HG03196 (cell line): Measurements from ENCODE around the gene ARHGEF33.
"Not testable (repeated sequence)": the region's sequence is repeated elsewhere in the genome, so short reads cannot be mapped to it uniquely, and the experiment has no call there.

Experiments used
- ATAC-seq: cut with Tn5 transposase; IDR thresholded peaks from one replicate; pipeline ENCODE4 v1.9.1; 2021; ENCODE audit not compliant: unreplicated experiment

ARHGEF33 gene

DNA sequence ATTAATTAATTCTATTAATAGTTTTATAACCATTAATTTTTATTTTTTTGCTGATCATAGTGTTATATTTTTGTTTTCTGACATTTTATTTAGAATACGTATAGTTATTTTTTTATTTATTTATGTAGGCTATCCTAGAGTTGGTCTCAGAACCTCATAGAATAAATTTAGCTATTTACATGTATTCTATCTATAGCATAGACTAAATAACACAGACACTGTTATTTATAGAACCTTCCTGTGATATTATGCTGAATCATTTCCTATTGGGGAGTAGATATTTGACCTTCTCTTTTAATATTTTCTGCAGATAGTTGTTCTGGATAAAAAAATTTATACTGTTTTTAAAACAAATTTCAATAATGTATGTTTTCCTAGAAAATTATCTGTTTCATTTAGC, 20.2 kb downstream of the ARHGEF33 start:
- no peak for ATAC-seq

DNA sequence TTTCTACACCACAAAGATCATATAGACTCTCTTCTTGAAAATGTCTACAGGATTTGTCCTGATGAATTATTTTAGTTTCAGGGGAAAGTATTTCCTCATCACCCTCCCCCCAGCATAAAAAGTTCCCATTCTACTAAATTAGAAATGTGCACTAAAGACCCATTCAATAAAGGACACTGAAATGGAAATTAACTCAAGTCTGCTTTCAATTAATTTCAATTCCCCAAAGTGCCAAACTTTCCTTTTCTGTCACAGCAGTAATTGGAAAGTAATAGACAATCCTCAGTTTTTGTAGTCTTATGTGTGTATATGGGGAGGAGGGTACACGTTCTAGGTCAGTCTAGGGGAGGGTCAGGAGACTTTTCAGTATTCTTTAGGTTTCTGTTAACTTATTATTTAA, 21.5 kb downstream of the ARHGEF33 start:
- ATAC-seq: no peak

- no peak for ATAC-seq
Measured at GRCh38 chr2:38912619-38913018, 22.9 kb downstream of the ARHGEF33 start.

DNA sequence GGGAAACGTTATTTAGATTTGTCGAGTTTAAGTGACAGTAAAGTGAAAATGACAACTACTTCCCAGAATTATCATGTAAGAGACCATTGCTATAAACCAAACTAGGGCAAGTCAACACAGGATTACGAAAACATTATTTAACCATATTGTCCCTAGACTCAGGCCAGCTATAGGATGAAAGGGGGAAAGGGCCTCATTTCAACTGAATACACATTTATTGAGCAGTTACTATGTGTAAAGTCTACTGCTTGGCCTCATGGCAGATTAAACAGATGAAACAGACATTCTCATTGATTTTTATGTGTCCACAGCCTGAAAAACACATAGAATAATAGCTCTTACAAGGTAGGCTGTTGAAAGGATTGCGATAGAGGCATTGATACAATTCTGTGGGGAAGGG, 32.7 kb downstream of the ARHGEF33 start:
- no peak for ATAC-seq

DNA sequence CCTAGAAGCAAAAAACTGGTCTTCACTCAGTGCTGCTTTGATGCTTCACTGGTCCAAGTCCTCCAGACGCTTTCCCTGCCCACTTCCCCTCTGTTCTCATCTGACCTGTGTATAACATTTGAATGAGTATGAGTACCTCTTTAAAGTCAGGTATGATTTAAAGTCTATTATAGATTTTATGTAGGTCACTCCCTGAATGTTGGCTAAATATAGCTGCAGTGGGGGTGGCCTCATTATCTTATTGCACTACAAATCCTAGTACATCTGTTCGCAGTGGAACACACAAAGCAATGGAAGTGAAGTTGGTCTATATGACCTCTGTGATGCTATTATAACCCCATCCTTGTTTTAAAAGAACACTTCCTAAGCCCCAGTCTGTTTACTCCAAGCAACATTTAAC, 33.2 kb downstream of the ARHGEF33 start:
- no peak for ATAC-seq

GRCh38 chr2:38925982-38926381, 36.3 kb downstream of the ARHGEF33 start:
- no peak for ATAC-seq

DNA sequence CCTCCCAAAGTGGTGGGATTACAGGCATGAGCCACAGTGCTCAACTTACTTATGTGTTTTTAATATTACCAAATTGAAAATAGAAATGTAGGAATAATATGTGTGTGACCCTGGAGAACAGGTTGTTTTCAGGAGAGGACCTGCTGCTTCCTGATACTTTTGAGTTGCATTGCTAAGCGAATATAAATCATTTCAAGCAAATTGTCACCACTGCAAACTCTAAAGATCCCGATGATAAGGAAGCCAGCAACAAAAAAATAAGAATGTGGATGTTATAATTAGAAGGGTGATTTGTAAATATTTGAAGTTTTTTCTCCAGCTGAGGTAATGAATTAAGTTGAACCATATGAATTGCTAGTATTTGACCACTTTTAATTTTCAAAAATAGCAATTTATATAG, 40.9 kb downstream of the ARHGEF33 start:
- ATAC-seq: no peak

DNA sequence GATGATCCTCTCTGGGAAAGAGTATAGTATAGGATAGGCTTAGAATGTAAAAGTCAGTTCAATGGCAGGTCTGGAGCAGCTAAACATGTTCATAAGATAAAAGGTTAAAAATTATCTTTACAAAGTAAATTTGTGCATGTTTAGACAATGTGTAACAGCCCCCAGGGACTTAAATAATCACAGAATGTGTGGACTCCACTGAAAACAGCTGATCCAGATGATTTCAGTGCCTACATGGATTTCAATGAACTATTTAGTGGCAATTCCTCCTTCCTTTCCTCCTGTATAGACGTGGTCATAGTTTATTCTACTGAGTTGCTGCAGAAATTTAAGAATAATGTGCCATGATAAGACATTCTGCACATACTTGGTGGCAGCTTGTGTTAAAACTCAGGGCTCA, 42.9 kb downstream of the ARHGEF33 start:
- no peak for ATAC-seq

DNA sequence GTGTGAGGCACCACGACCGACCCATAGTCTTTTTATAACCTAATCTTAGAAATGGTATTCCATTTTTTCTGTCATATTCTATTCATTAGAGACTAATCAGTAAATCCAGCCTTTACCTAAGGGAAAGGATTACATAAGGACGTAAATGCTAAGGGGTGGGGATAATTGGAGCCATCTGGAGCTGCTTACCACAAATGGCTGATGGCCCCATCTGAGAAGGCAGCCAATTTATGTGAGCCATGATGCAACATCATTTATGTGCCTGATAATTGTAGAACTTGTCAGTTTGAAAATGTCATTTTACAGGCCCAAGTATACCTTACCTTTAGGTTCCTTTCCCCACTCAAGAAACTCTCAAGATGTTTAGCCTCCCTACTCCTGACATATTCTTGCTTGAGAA, 44.0 kb downstream of the ARHGEF33 start:
- no peak for ATAC-seq

GRCh38 chr2:38934742-38935141, 45.1 kb downstream of the ARHGEF33 start:
- ATAC-seq: no peak

GRCh38 chr2:38935568-38936172, 46.0 kb downstream of the ARHGEF33 start:
- ATAC-seq: no peak

GRCh38 chr2:38936516-38936915, 46.8 kb downstream of the ARHGEF33 start:
- not testable (repeated sequence) for ATAC-seq

DNA sequence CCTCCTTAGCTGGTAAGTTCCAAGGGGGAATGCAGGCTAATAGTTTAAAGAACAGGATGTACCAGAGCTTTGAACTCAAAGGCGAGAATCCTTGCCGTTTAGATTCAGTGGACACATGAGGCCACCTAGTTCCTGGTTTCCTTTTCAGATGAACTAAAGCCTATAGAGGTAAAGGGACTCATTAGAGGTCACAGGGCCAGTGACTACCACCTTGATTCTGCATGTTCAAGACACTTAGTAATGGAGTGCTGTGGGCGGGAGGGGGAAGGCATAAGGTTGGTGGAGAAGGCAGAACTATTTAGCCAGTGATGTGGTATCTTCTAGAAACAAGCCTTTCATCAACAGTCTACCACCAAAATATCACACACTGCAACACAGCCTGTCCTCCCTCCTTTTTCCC, 47.9 kb downstream of the ARHGEF33 start:
- ATAC-seq: no peak

DNA sequence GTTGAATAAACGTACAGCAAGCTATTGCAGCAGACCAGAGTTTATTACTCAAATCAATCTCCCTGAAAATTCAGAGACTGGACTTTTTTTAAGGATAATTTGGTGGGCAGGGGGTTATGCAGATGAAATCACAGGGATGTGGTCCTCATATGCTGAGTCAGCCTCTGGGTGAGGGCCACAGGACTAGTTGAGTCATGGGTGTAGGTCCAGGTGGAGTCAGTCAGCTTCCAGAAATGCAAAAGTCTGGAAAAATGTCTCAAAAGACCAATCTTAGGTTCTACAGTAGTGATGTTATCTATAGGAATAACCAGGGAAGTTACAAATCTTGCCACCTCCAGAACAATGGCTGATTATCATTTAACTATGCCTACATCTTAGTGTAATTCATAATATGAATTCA, 51.1 kb downstream of the ARHGEF33 start:
- ATAC-seq: no peak

- ATAC-seq: no peak
Measured at GRCh38 chr2:38943784-38944183, 54.1 kb downstream of the ARHGEF33 start.

DNA sequence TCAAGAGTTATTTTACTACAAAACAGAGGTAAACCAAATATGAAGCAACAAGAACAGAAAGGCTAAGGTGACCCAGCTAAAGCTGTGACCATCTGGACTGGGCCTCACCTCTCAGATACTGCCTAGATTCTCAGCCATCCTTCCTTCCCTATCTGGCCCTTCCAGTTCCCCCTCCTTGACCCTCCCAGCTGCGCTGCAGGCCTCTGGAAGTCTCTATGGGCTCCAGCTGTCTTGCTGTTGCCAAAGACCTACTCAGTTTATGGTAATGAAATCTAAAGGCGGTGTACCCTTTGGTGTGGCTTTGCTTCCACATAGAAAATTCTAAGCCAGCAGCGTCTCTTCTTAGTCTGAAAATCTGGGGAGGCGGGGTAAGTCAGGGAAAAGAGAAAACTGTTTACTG, 55.7 kb downstream of the ARHGEF33 start:
- ATAC-seq: no peak

GRCh38 chr2:38945911-38946310, 56.2 kb downstream of the ARHGEF33 start:
- no peak for ATAC-seq

DNA sequence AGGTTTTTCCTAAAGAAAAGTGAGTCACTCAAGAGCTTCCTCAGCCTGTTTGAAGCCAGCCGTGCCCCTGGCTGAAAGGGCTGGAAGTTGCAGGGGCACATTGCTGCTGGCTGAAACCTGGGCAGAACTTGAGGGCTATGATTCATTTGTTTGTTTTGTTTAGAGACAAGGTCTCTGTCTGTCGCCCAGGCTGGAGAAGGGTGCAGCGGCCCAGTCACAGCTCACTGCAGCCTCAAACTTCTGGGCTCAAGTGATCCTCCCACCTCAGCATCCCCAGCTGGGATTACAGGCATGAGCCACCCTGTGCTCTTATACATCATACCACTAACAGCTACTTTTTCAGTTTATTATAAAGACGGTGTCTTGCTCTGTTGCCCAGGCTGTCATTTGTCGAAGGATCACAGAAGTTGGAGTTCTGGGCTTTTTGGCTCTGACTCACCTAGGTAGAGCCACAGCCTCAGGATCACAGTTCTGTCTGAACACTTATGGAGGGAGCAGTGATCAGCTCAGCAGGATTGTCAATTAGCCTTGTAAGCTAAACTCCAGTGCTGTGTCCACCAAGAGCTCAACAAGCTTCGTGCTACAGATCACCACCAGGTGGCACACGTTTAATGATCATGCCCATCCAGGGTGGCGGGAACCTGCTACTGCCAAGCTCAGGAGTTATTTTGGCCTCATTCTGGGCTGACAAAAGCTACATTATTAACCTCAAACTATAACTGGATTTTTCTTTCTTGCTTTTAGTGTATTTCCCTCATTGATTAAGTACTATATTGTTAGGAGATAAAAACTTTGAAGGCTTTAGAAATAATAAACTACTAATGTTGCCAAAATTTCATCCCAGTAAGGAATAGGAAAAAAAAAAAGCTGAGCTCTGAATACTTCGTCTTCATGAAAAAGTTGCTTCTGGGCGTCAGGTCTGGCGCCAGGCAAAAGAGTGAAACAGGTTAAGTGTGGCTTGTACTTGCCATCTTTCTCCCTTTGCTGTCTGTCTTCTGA, 57.9 kb downstream of the ARHGEF33 start:
- peak; percentile 73 for ATAC-seq

GRCh38 chr2:38948387-38948882, 58.8 kb downstream of the ARHGEF33 start:
- ATAC-seq: no peak

DNA sequence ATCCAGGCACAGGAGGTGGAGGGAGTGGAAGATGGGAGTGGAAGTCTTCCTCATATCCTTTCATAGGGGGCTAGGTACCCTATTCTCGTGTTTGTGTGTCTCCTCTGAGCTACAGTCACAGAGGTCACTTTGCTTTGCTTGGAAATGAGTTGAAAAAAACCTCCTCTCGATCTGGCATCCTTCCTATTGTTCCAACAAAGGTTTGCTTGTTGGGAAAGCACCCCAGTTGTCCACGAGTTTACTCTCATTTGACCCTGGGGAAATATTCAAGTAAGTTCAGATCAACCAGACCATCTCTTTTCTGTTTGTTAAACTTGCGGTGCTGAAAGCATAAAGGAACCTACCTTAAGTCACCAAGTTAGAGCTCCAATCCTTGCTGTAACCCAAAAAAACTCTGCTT, 59.3 kb downstream of the ARHGEF33 start:
- no peak for ATAC-seq

DNA sequence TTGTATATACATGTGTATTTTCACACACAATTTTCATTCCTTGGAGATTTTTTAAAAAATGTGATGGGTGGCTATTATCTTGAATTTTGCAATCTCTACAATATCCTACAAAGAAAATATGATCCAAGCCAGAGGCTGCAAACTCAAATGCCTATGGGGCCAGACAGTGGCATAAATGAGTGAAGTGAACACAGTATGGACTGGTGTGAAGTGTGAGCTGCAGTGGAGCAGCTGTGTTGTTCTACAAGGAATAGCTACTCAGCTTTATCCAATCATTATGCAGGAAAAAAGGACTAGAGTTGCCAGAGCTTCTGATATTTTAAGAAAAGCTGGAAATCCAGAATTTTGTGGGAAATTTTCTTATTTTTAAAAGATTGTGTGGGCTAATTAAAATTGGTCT, 62.1 kb downstream of the ARHGEF33 start:
- ATAC-seq: no peak

- ATAC-seq: no peak
Measured at GRCh38 chr2:38957972-38958371, 68.3 kb downstream of the ARHGEF33 start.
